GM12878 (cell line): ENCODE measurements around the gene NPTN. TPM values are rescaled to one million over a fixed set of nuclear protein-coding genes. Genes with fewer than 3 reads are reported as not detected.

Experiments
- ATAC-seq: fragments of 200-7000 bp; cut with Tn5 transposase; 3 replicates; pipeline ENCODE4 v1.9.1; 2020; ENCODE audit warnings: mild to moderate bottlenecking, moderate library complexity
- BruUV-seq: library from RNA; stranded (reverse); fragments of 400-500 nt; replicated peaks from 2 replicates; lab custom pipeline; 2021; lab: Mats Ljungman, UMichigan
- CTCF ChIA-PET: fragments of 300-600 bp; sonication (Branson Sonifier 250); formaldehyde crosslinking; extraction: SDS; loops from one replicate; lab custom pipeline; 2021; ENCODE audit warnings: inconsistent platforms; lab: Yijun Ruan, JAX
- POLR2A ChIA-PET: fragments of 350-600 bp; formaldehyde crosslinking; extraction: SDS; loops from one replicate; lab custom pipeline; 2021; ENCODE audit warnings: inconsistent platforms; lab: Charles Lee
- RAD21 ChIA-PET: fragments of 300-600 bp; sonication (Branson Sonifier 250); formaldehyde crosslinking; loops from one replicate; lab custom pipeline; 2023; ENCODE audit warnings: antibody characterized with exemption; ENCODE audit not compliant: unreplicated experiment; lab: Charles Lee
- SMC1A ChIA-PET: fragments of 300-600 bp; sonication (Branson Sonifier 250); formaldehyde crosslinking; loops from one replicate; lab custom pipeline; 2023; ENCODE audit not compliant: unreplicated experiment, uncharacterized antibody; lab: Charles Lee
- DNase-seq: peaks from one replicate; pipeline ENCODE4 v3.0.0-alpha.2; 2011; ENCODE audit warnings: low read depth, low spot score
- FAIRE-seq: peaks from 3 replicates; lab custom pipeline; 2011; peaks lifted over from hg19 to GRCh38; lab: Jason Lieb, UNC
- H2AFZ ChIP-seq: 2 replicates; pipeline ENCODE4 v1.6.0; 2011; ENCODE audit warnings: low read depth, low read length, control low read depth; ENCODE audit not compliant: control insufficient read depth
- H3K27ac ChIP-seq: 2 replicates; pipeline ENCODE4 v1.5.1; 2011; ENCODE audit warnings: control low read depth; ENCODE audit not compliant: control insufficient read depth, insufficient read depth
- H3K27me3 ChIP-seq, 2 experiments: replicated peaks in 1 of 2; 2 replicates each; pipeline versions ENCODE4 v1.6.0 to v1.6.1; 2011; ENCODE audit warnings: low read length in 1 of 2; ENCODE audit not compliant: control insufficient read depth in 2 of 2, insufficient read depth in 2 of 2
- H3K36me3 ChIP-seq, 2 experiments: 2 replicates each; pipeline ENCODE4 v1.5.1; 2011; ENCODE audit warnings: low read length in 1 of 2; ENCODE audit not compliant: control insufficient read depth in 2 of 2, insufficient read depth in 2 of 2
- H3K4me1 ChIP-seq: 2 replicates; pipeline ENCODE4 v1.6.1; 2011; ENCODE audit warnings: mild to moderate bottlenecking, low read length, moderate library complexity, mixed read lengths; ENCODE audit not compliant: control insufficient read depth, insufficient read depth
- H3K4me2 ChIP-seq: 2 replicates; pipeline ENCODE4 v1.6.0; 2011; ENCODE audit warnings: control low read depth; ENCODE audit not compliant: control insufficient read depth, insufficient read depth
- H3K4me3 ChIP-seq: fragments of 200-600 bp; sonication (generic); 2 replicates; pipeline ENCODE4 v1.5.1; 2016
- H3K79me2 ChIP-seq: 2 replicates; pipeline ENCODE4 v1.6.0; 2011; ENCODE audit warnings: low read length; ENCODE audit not compliant: control insufficient read depth, insufficient read depth
- H3K9ac ChIP-seq: 2 replicates; pipeline ENCODE4 v1.8.0; 2011; ENCODE audit warnings: low read length, control low read depth, mixed read lengths; ENCODE audit not compliant: control insufficient read depth, insufficient read depth
- H3K9me3 ChIP-seq: replicated peaks from 3 replicates; pipeline ENCODE4 v1.5.1; 2011; ENCODE audit warnings: mild to moderate bottlenecking, low read length; ENCODE audit not compliant: control insufficient read depth, insufficient read depth
- H4K20me1 ChIP-seq: 2 replicates; pipeline ENCODE4 v1.6.0; 2011; ENCODE audit not compliant: control insufficient read depth, insufficient read depth
- BHLHE40 ChIP-seq, 2 experiments: fragments of 450-650 bp in 1 of 2; IDR thresholded peaks; 2 replicates each; pipeline ENCODE4 v1.6.1; 2011 to 2017; ENCODE audit warnings: low read depth in 2 of 2, borderline replicate concordance in 1 of 2, improper control_type of control experiment in 1 of 2, low read length in 1 of 2, mild to moderate bottlenecking in 1 of 2
- FOXK2 ChIP-seq: fragments of 450-650 bp; IDR thresholded peaks from 2 replicates; pipeline ENCODE4 v1.6.1; 2017; ENCODE audit warnings: mild to moderate bottlenecking, moderate library complexity
- MEF2A ChIP-seq: IDR thresholded peaks from 2 replicates; pipeline ENCODE4 v1.6.1; 2011; ENCODE audit warnings: low read depth, mild to moderate bottlenecking, low read length, moderate library complexity; ENCODE audit not compliant: insufficient read depth
- NBN ChIP-seq: fragments of 450-650 bp; IDR thresholded peaks from 2 replicates; pipeline ENCODE4 v1.6.1; 2016
- ZNF384 ChIP-seq: IDR thresholded peaks from 2 replicates; pipeline ENCODE4 v1.6.1; 2012; ENCODE audit warnings: low read depth, mild to moderate bottlenecking, low read length, improper control_type of control experiment, borderline replicate concordance
- WGBS: methylation state at CpG from one replicate; pipeline ENCODE4 v1.1.6; 2016; ENCODE audit warnings: low lambda C conversion rate; ENCODE audit not compliant: insufficient replicate concordance, insufficient coverage; ENCODE audit errors: missing lambda C conversion rate; 5-methylcytosine and 5-hydroxymethylcytosine counted together
- in situ Hi-C: fragments of 300-500 bp; cut with MboI; formaldehyde crosslinking; loops from 9 replicates; pipeline ENCODE4 v1.14.3; 2018; ENCODE audit warnings: mixed read lengths
- intact Hi-C: fragments of 100-400 bp; cut with micrococcal nuclease; formaldehyde crosslinking; loops from one replicate; pipeline ENCODE4 v1.14.2; 2022; ENCODE audit not compliant: unreplicated experiment
- polyA plus RNA-seq, 11 experiments: library from polyadenylated mRNA; depleted of rRNA in 4 of 11; unstranded in 6 of 11; stranded (reverse) in 5 of 11; fragments of >200 nt; fragmentation: Nextera tagmentation in 4 of 11; fragmentation: Illumina TruSeq in 1 of 11; extraction: Ambion mirVana in 4 of 11; extraction: Trizol in 1 of 11; gene quantifications; 1 replicate in 1 of 11; 2 replicates in 10 of 11; pipeline versions ENCODE4 v1.2.1 to v1.2.3, GENCODE V29; 2011 to 2016; ENCODE audit warnings: inconsistent platforms in 2 of 11, missing spikeins in 2 of 11, low read depth in 1 of 11
- total RNA-seq, 4 experiments: library from RNA; depleted of rRNA in 3 of 4; stranded (reverse); fragments of >200 nt in 3 of 4; fragmentation: Illumina TruSeq in 1 of 4; extraction: Trizol in 1 of 4; gene quantifications; 2 replicates each; pipeline versions ENCODE4 v1.2.1 to v1.2.3, GENCODE V29; 2013 to 2021
- TF ChIP-seq, protein P1 (sequence below): IDR thresholded peaks from 2 replicates; pipeline ENCODE4 v1.6.1; 2011; ENCODE audit warnings: borderline replicate concordance, low read depth, mild to moderate bottlenecking, moderate library complexity, low read length; ENCODE audit not compliant: insufficient read depth, poor library complexity, severe bottlenecking
- TF ChIP-seq, protein P2 (sequence below): fragments of 450-650 bp; conservative IDR thresholded peaks from 2 replicates; pipeline ENCODE4 v1.6.1; 2017; ENCODE audit warnings: mild to moderate bottlenecking, moderate library complexity

Gene NPTN
- total and polyA plus RNA-seq, 10 of the 15 experiments (the other 5 are each of a cell fraction or from before 2014, with no cell fraction given), result 17.8 to 79.1 (median 41.7) TPM

DNA sequence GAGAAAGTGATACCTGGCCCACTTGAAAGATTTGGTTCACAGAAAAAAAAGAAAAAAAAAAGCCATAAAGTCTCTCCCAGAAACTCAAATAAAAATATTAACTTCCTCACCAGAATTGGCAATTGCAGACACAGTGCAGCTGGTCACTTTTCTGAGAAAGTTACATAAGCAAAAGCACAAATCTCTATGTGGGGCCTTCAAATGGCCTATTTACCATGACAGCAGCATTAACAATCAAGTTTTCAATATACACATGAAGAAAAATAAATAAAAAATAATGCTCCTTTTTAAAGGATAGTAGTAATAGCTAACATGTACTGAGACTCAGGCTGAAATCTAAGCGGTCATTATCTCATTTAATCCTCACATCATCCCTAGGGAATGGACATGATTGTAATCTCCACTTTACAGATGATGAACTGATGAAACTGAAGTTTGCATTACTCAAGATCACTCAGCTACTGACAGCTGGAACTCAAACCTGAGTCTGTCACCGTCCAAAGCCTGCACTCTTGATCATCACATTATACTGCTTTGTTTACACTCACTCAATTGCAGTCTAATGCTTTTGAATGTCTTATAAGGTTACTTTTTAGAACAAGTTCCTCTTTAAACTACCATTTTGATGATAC lies 3.3 kb downstream of the NPTN start:
- no peak for FAIRE-seq
- H3K9ac ChIP-seq, result no peak overlapping the region
- TF ChIP-seq, protein P1, sequence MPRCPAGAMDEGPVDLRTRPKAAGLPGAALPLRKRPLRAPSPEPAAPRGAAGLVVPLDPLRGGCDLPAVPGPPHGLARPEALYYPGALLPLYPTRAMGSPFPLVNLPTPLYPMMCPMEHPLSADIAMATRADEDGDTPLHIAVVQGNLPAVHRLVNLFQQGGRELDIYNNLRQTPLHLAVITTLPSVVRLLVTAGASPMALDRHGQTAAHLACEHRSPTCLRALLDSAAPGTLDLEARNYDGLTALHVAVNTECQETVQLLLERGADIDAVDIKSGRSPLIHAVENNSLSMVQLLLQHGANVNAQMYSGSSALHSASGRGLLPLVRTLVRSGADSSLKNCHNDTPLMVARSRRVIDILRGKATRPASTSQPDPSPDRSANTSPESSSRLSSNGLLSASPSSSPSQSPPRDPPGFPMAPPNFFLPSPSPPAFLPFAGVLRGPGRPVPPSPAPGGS, result no peak
- no peak for TF ChIP-seq MEF2A
- no peak for TF ChIP-seq NBN
- no peak for TF ChIP-seq BHLHE40 (IDR thresholded peaks at IDR 0.05; ENCODE audit: borderline replicate concordance in 1 of 2, low read depth in 2 of 2, low read length in 1 of 2)
- TF ChIP-seq, protein P2, sequence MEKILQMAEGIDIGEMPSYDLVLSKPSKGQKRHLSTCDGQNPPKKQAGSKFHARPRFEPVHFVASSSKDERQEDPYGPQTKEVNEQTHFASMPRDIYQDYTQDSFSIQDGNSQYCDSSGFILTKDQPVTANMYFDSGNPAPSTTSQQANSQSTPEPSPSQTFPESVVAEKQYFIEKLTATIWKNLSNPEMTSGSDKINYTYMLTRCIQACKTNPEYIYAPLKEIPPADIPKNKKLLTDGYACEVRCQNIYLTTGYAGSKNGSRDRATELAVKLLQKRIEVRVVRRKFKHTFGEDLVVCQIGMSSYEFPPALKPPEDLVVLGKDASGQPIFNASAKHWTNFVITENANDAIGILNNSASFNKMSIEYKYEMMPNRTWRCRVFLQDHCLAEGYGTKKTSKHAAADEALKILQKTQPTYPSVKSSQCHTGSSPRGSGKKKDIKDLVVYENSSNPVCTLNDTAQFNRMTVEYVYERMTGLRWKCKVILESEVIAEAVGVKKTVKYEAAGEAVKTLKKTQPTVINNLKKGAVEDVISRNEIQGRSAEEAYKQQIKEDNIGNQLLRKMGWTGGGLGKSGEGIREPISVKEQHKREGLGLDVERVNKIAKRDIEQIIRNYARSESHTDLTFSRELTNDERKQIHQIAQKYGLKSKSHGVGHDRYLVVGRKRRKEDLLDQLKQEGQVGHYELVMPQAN, result no peak
- TF ChIP-seq FOXK2, result no peak
- no peak for TF ChIP-seq ZNF384

More for the DNA sequence above, 3.3 kb downstream of the NPTN start:
- no TSS peak for BruUV-seq
- H3K27ac ChIP-seq, result no peak overlapping the region
- CTCF ChIA-PET, result interaction anchor here (1.1 to 13.2 kb wide), 5 partner anchors 10 to 70 kb away, joined by 4 to 250 read pairs (median 197); no protein-coding TSS in a partner anchor
- no peaks in the 10 kb centered on the region for H3K27me3 ChIP-seq
- H3K4me2 ChIP-seq, result peak overlapping the region; percentile 94
- H3K4me3 ChIP-seq, result peak overlapping the region; percentile 92
- H3K4me1 ChIP-seq, result peaks cover 22% of the 10 kb centered on the region
- RAD21 ChIA-PET, result interaction anchor here (0.6 to 3.7 kb wide), 6 partner anchors 11 to 70 kb away, joined by 3 to 21 read pairs (median 5); no protein-coding TSS in a partner anchor
- H4K20me1 ChIP-seq, result no peaks in the 10 kb centered on the region
- DNase-seq (no peak), ATAC-seq (no peak)
- H3K9me3 ChIP-seq, result no peaks in the 10 kb centered on the region
- H3K79me2 ChIP-seq, result peaks cover 78% of the 10 kb centered on the region
- POLR2A ChIA-PET, result interaction anchor here (0.8 to 2.6 kb wide), 4 partner anchors 7 to 26 kb away, joined by 3 to 12 read pairs (median 4); no protein-coding TSS in a partner anchor
- intact Hi-C loops (no loop called here), in situ Hi-C loops (loop anchor here (10.0 kb wide), 1 partner anchor 845 kb away; the partner anchor contains the start of gene ADPGK)
- WGBS, result 48% methylated on average over 2 of the region's 2 CpGs
- SMC1A ChIA-PET, result interaction anchor here (1.0 to 8.3 kb wide), 4 partner anchors 10 to 69 kb away, joined by 4 to 89 read pairs (median 20); no protein-coding TSS in a partner anchor
- no peak overlapping the region for H2AFZ ChIP-seq
- no peaks in the 10 kb centered on the region for H3K36me3 ChIP-seq
